ENCODE data around the gene SUPT7L.

DNA sequence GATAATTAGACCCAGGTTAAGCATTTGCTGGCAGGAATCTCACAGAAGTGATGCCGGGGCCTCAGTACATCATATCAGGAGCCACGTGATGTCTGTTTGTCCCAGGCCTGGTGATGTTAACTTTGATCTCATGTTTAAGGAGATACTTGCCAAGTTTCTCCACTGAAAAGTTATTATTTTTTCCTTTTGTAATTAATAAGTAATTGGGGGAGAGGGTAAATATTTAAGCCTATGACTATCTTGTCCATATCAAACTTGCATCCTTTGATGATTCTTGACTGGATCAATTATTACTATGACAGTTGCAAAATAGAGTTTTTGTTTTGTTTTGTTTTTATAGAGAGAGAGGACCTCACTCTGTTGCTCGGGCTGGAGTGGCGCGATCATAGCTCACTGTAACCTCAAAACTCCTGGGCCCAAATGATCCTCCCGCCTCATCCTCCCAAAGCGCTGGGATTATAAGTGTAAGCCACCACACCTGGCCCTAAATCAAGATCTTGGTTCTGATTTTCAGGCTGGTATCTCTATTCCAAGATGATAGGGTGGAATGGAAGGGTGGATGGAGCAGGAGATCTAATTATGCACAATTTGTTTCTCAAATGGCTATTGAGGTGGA is 46.7 kb upstream of the SUPT7L start:
- TF ChIP-seq, protein P1, sequence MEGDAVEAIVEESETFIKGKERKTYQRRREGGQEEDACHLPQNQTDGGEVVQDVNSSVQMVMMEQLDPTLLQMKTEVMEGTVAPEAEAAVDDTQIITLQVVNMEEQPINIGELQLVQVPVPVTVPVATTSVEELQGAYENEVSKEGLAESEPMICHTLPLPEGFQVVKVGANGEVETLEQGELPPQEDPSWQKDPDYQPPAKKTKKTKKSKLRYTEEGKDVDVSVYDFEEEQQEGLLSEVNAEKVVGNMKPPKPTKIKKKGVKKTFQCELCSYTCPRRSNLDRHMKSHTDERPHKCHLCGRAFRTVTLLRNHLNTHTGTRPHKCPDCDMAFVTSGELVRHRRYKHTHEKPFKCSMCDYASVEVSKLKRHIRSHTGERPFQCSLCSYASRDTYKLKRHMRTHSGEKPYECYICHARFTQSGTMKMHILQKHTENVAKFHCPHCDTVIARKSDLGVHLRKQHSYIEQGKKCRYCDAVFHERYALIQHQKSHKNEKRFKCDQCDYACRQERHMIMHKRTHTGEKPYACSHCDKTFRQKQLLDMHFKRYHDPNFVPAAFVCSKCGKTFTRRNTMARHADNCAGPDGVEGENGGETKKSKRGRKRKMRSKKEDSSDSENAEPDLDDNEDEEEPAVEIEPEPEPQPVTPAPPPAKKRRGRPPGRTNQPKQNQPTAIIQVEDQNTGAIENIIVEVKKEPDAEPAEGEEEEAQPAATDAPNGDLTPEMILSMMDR (IDR thresholded peaks at IDR 0.05 in 2 of 3, conservative IDR thresholded peaks at IDR 0.05 in 1 of 3; ENCODE audit: borderline replicate concordance in 1 of 3, insufficient read depth in 1 of 3, low read depth in 2 of 3, low read length in 2 of 3) = no peak
- TF ChIP-seq YY1 (IDR thresholded peaks at IDR 0.05; ENCODE audit: extremely low read depth, insufficient replicate concordance, low read depth, low read length) (no peak), POLR2AphosphoS5 (IDR thresholded peaks at IDR 0.05; ENCODE audit: low read depth, low read length) (no peak), FOSL1 (IDR thresholded peaks at IDR 0.05; ENCODE audit: low read depth) (no peak), ZFX (IDR thresholded peaks at IDR 0.05) (no peak), EGR1 (IDR thresholded peaks at IDR 0.05; ENCODE audit: low read depth) (no peak)
- TF ChIP-seq, protein P2, sequence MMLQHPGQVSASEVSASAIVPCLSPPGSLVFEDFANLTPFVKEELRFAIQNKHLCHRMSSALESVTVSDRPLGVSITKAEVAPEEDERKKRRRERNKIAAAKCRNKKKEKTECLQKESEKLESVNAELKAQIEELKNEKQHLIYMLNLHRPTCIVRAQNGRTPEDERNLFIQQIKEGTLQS (IDR thresholded peaks at IDR 0.05) = no peak

Data from HCT116 (cell line).